Gastrocnemius medialis (tissue), 4 donors: ENCODE results near the gene SRP54. TPM values are rescaled to one million over a fixed set of nuclear protein-coding genes. Genes with fewer than 3 reads are reported as not detected.

Experiments used
- ATAC-seq, 2 donors: fragments of 150-250 bp; one replicate each; pipeline ENCODE4 v1.9.1; 2016
- DNase-seq, 2 donors: peaks; one replicate each; pipeline ENCODE4 v3.0.0-alpha.2; 2019
- H3K27ac ChIP-seq, 4 donors: fragments of 200-600 bp; sonication (generic); 1 replicate in 1 of 4; 2 replicates in 3 of 4; pipeline ENCODE4 v1.5.1; 2016 to 2018; ENCODE audit warnings: mild to moderate bottlenecking in 2 of 4, moderate library complexity in 1 of 4
- H3K27me3 ChIP-seq, 3 donors: fragments of 200-600 bp; sonication (generic) in 2 of 3; 1 replicate in 1 of 3; 2 replicates in 2 of 3; pipeline versions ENCODE4 v1.5.1 to v1.6.0; 2016 to 2019; ENCODE audit warnings: mild to moderate bottlenecking in 1 of 3, moderate library complexity in 1 of 3
- H3K36me3 ChIP-seq, 2 donors: fragments of 200-600 bp; sonication (generic) in 1 of 2; one replicate each; pipeline ENCODE4 v1.5.1; 2017 to 2018
- H3K4me1 ChIP-seq, 2 donors: fragments of 200-600 bp; sonication (generic) in 1 of 2; one replicate each; pipeline ENCODE4 v1.5.1; 2016 to 2017; ENCODE audit warnings: mild to moderate bottlenecking in 2 of 2
- H3K4me3 ChIP-seq, 4 donors: fragments of 200-600 bp; sonication (generic) in 3 of 4; 1 replicate in 1 of 4; 2 replicates in 3 of 4; pipeline ENCODE4 v1.5.1; 2016 to 2019; ENCODE audit warnings: mild to moderate bottlenecking in 2 of 4
- H3K9me3 ChIP-seq, 3 donors: fragments of 200-600 bp; sonication (generic) in 2 of 3; 1 replicate in 1 of 3; 2 replicates in 2 of 3; pipeline ENCODE4 v1.5.1; 2016 to 2019
- POLR2A ChIP-seq, 2 donors: fragments of 450-650 bp; IDR thresholded peaks; one replicate each; pipeline ENCODE4 v1.6.1; 2017; ENCODE audit warnings: antibody characterized with exemption in 2 of 2, mild to moderate bottlenecking in 2 of 2, moderate library complexity in 2 of 2
- in situ Hi-C, 4 donors: fragments of 200-750 bp; cut with MboI; loops; one replicate each; pipeline versions ENCODE4 v1.15.0 to v1.8.0; 2017; ENCODE audit warnings: low sequenced_read_pairs in 4 of 4
- intact Hi-C: fragments of 100-400 bp; cut with DNase I; formaldehyde crosslinking; loops from one replicate; pipeline ENCODE4 v1.15.1; 2023; ENCODE audit warnings: low total_unique reads
- total RNA-seq, 4 donors: library from RNA; depleted of rRNA; stranded (reverse); fragments of >200 nt; gene quantifications; one replicate each; pipeline versions ENCODE4 v1.1.0 to v1.2.3, GENCODE V29; 2016
- TF ChIP-seq, protein P1 (sequence below), 5 experiments: fragments of 450-650 bp in 3 of 5; fragments of 200-600 bp in 2 of 5; sonication (generic) in 2 of 5; IDR thresholded peaks in 4 of 5; conservative IDR thresholded peaks in 1 of 5; 1 replicate in 4 of 5; 2 replicates in 1 of 5; pipeline ENCODE4 v1.5.1; 2016 to 2019; ENCODE audit warnings: antibody characterized with exemption in 5 of 5, mild to moderate bottlenecking in 3 of 5, moderate library complexity in 3 of 5

SRP54 gene
- total RNA-seq, 4 donors from 2014 or later, result 33.7 to 40.0 (median 34.6) TPM

- TF ChIP-seq POLR2A (IDR thresholded peaks at IDR 0.05), result no peak
- TF ChIP-seq, protein P1, sequence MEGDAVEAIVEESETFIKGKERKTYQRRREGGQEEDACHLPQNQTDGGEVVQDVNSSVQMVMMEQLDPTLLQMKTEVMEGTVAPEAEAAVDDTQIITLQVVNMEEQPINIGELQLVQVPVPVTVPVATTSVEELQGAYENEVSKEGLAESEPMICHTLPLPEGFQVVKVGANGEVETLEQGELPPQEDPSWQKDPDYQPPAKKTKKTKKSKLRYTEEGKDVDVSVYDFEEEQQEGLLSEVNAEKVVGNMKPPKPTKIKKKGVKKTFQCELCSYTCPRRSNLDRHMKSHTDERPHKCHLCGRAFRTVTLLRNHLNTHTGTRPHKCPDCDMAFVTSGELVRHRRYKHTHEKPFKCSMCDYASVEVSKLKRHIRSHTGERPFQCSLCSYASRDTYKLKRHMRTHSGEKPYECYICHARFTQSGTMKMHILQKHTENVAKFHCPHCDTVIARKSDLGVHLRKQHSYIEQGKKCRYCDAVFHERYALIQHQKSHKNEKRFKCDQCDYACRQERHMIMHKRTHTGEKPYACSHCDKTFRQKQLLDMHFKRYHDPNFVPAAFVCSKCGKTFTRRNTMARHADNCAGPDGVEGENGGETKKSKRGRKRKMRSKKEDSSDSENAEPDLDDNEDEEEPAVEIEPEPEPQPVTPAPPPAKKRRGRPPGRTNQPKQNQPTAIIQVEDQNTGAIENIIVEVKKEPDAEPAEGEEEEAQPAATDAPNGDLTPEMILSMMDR (IDR thresholded peaks at IDR 0.05 in 4 of 5, conservative IDR thresholded peaks at IDR 0.05 in 1 of 5), result no peak
- H3K27ac ChIP-seq, result no peak overlapping the region
- no peaks in the 10 kb centered on the region for H3K27me3 ChIP-seq
- no peak for DNase-seq
- in situ Hi-C loops, result no loop called here
- peaks cover 0 to 4% of the 10 kb centered on the region in 2 donors for H3K36me3 ChIP-seq
- ATAC-seq, result no peak
- H3K9me3 ChIP-seq, result no peaks in the 10 kb centered on the region
- intact Hi-C loops, result no loop called here
- H3K4me1 ChIP-seq, result peaks cover 0 to 6% of the 10 kb centered on the region in 2 donors
- H3K4me3 ChIP-seq, result no peak overlapping the region
Measured at GRCh38 chr14:34994668-34995067, 11.9 kb downstream of the SRP54 start.

DNA sequence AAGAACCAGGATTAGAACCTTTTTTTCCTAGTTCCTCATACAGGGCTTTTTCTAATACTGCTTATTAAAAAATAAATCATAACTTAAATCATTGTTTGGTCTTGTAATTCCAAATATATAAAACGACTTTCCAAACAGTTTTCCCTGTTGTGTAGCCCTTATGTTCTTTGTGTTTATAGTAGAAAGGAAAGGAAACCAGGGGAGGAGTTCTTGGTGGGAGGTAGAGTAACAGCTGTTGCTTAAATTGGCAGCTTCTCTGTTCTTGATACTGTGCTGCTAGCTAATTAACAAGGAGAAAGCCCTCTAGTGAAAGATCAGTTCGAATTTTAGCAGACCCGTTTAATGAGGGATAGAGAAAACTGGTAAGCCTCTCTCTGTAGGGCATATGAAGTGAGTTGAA, 15.0 kb downstream of the SRP54 start:
- DNase-seq, result no peak
- no peak overlapping the region for H3K27ac ChIP-seq
- no peak for ATAC-seq
- peaks cover 0 to 9% of the 10 kb centered on the region in 2 donors for H3K36me3 ChIP-seq
- H3K27me3 ChIP-seq, result no peaks in the 10 kb centered on the region
- TF ChIP-seq, protein P1 (IDR thresholded peaks at IDR 0.05 in 4 of 5, conservative IDR thresholded peaks at IDR 0.05 in 1 of 5), result no peak
- no peak for TF ChIP-seq POLR2A (IDR thresholded peaks at IDR 0.05)
- intact Hi-C loops (no loop called here), in situ Hi-C loops (no loop called here)
- no peak overlapping the region for H3K4me3 ChIP-seq
- no peaks in the 10 kb centered on the region for H3K9me3 ChIP-seq
- H3K4me1 ChIP-seq, result no peaks in the 10 kb centered on the region

GRCh38 chr14:34999500-34999899, 16.7 kb downstream of the SRP54 start:
- Histone ChIP-seq H3K27me3 (no peaks in the 10 kb centered on the region), H3K36me3 (peaks cover 0 to 9% of the 10 kb centered on the region in 2 donors), H3K4me3 (no peak overlapping the region), H3K4me1 (no peaks in the 10 kb centered on the region), H3K9me3 (no peaks in the 10 kb centered on the region), H3K27ac (no peak overlapping the region)
- ATAC-seq (no peak), DNase-seq (no peak)
- intact Hi-C loops, result no loop called here
- in situ Hi-C loops, result no loop called here
- TF ChIP-seq, protein P1 (IDR thresholded peaks at IDR 0.05 in 4 of 5, conservative IDR thresholded peaks at IDR 0.05 in 1 of 5), result no peak
- no peak for TF ChIP-seq POLR2A (IDR thresholded peaks at IDR 0.05)

DNA sequence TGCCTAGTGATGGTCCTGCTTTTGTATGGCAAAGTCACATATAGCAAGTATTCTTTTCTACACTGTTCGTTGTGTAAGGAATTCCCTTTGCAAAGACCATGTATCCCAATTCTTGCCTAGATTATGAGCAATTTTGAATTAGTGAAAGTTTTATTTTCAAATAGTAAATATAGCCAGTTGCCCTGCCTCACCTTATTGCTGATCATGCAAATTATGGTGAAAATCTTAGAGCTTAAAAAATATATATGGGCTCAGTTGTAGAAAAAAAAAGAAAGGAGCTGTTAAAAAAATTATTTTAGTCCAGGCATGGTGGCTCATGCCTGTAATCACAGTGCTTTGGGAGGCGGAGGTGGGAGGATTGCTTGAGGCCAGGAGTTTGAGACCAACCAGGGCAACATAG, 18.8 kb downstream of the SRP54 start:
- Histone ChIP-seq H3K36me3 (peaks cover 0 to 9% of the 10 kb centered on the region in 2 donors), H3K4me3 (no peak overlapping the region), H3K9me3 (no peaks in the 10 kb centered on the region), H3K27me3 (no peaks in the 10 kb centered on the region), H3K27ac (no peak overlapping the region), H3K4me1 (no peaks in the 10 kb centered on the region)
- ATAC-seq (no peak), DNase-seq (no peak)
- in situ Hi-C loops (no loop called here), intact Hi-C loops (no loop called here)
- TF ChIP-seq POLR2A (IDR thresholded peaks at IDR 0.05), result no peak
- TF ChIP-seq, protein P1 (IDR thresholded peaks at IDR 0.05 in 4 of 5, conservative IDR thresholded peaks at IDR 0.05 in 1 of 5), result no peak

DNA sequence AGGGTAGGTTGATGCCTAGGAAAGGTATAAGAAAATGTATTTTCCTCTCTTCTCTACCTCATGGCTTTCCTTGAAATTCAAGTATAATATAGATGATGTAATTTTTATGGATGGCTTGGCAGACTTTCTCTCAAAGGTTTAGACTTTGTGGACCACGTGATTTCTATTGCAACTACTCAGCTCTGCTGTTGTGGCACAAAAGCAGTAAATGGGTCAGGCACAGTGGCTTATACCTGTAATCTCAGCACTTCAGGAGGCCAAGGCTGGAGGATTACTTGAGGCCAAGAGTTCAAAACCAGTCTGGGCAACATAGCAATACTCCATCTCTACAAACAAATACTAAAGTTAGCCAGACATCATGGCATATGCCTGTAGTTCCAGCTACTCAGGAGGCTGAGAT, 22.0 kb downstream of the SRP54 start:
- Histone ChIP-seq H3K4me3 (no peak overlapping the region), H3K36me3 (peaks cover 0 to 12% of the 10 kb centered on the region in 2 donors), H3K27ac (no peak overlapping the region), H3K4me1 (no peaks in the 10 kb centered on the region), H3K9me3 (no peaks in the 10 kb centered on the region), H3K27me3 (no peaks in the 10 kb centered on the region)
- no peak for DNase-seq
- ATAC-seq, result no peak
- in situ Hi-C loops (no loop called here), intact Hi-C loops (no loop called here)
- TF ChIP-seq POLR2A (IDR thresholded peaks at IDR 0.05), result no peak
- TF ChIP-seq, protein P1 (IDR thresholded peaks at IDR 0.05 in 4 of 5, conservative IDR thresholded peaks at IDR 0.05 in 1 of 5), result no peak
